HG03354 (cell line): Measurements from ENCODE around the gene ZMYND19.
"Not testable (repeated sequence)": the region's sequence is repeated elsewhere in the genome, so short reads cannot be mapped to it uniquely, and the experiment has no call there.

ENCODE experiments used
- ATAC-seq: cut with Tn5 transposase; IDR thresholded peaks from one replicate; pipeline ENCODE4 v1.9.1; 2021; ENCODE audit warnings: mild to moderate bottlenecking; ENCODE audit not compliant: unreplicated experiment, poor library complexity, severe bottlenecking

Gene ZMYND19

DNA sequence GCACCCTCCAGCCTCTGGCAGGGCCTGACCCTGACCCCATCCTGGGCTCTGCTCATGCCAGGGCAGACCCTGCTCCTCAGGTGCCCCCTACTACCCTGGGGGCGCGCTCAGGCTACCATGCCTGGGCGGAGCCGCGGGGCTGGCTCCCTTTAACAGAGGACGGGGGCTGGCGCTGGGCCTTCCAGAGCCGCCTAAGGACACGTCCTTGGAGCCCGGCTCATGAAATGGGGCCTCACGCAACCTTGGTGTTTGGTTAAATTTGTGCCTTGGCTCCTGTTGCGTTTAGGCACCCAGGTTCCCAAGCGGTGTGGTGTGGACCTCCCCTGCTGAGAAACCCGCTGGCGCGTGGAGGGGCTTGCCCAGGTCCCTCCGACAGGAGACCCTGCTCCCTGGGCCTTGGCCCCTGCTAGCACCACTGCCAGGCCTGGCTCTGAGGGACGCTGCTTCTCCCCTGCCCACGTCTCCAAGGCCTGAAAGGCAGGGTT, 25.1 kb upstream of the ZMYND19 start:
- no peak for ATAC-seq

DNA sequence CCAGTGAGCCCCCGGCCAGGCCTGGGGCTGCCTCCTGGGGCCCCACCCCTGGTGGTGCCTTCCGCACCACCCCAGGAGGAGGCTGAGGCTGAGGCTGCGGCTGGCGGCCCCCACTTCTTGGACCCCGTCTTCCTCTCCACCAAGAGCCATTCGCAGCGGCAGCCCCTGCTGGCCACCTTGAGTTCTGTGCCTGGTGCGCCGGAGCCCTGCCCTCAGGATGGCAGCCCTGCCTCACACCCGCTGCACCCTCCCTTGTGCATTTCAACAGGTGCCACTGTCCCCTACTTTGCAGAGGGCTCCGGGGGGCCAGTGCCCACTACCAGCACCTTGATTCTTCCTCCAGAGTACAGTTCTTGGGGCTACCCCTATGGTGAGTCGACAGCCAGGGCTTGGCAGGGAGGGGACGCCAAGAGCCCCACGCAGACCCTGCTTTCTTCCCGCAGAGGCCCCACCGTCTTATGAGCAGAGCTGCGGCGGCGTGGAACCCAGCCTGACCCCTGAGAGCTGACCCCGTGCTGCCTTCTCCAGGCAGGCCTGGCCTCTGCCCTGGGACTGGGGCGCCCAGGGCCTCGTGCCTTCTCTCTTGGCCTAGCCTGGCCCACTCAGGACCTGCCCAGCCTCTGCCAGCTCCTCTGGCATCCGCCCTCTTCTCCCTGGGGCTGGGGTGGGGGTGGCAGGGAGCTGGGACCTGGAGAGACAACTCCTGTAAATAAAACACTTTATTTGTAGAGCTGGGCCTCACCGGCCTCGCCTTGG, 24.5 kb upstream of the ZMYND19 start:
- no peak for ATAC-seq

DNA sequence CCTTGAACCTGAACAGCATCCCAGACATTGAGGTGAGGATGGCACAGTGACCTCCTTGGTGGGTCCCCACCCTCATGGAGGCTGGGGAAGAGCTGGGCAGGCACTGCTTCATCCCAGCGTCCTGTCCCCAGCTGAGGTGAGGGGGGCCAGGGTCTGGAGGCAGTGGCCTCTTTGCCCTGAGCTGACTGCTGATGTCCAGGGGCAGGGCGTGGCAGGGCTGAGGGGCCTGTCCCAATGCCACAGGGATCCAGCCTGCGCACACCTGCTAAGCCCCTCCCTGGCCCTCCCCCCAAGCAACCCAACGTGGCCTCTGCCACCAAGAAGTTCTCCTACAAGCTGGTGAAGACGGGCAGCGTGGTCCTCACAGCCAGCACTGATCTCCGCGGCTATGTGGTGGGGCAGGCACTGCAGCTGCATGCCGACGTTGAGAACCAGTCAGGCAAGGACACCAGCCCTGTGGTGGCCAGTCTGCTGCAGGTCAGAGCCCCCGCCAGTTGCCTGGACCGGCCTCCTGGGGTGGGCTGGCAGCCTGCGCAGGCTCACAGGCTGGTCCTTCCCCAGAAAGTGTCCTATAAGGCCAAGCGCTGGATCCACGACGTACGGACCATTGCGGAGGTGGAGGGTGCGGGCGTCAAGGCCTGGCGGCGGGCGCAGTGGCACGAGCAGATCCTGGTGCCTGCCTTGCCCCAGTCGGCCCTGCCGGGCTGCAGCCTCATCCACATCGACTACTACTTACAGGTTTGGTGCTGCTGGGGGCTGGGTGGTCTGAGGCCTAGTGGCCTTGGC, 23.6 kb upstream of the ZMYND19 start:
- ATAC-seq = no peak

- no peak for ATAC-seq
Measured at GRCh38 chr9:137613259-137613658, 22.9 kb upstream of the ZMYND19 start.

DNA sequence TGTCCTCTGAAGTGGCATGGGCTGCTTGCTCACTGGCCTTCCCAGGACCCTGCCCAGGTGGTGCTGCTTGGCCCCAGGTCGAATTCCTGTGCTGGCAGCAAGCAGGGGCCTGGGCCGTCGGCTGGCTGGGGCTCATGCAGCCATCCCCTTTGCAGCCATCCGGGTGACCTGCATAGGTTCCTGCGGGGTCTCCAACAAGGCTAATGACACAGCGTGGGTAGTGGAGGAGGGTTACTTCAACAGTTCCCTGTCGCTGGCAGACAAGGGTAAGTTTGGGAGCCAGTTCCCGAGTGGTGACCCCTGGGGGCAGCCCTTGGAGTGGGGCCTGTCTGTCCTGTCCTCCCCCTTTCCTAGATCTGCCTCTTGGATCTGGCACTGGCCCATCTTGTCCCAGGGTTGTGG, 22.4 kb upstream of the ZMYND19 start:
- ATAC-seq = no peak

DNA sequence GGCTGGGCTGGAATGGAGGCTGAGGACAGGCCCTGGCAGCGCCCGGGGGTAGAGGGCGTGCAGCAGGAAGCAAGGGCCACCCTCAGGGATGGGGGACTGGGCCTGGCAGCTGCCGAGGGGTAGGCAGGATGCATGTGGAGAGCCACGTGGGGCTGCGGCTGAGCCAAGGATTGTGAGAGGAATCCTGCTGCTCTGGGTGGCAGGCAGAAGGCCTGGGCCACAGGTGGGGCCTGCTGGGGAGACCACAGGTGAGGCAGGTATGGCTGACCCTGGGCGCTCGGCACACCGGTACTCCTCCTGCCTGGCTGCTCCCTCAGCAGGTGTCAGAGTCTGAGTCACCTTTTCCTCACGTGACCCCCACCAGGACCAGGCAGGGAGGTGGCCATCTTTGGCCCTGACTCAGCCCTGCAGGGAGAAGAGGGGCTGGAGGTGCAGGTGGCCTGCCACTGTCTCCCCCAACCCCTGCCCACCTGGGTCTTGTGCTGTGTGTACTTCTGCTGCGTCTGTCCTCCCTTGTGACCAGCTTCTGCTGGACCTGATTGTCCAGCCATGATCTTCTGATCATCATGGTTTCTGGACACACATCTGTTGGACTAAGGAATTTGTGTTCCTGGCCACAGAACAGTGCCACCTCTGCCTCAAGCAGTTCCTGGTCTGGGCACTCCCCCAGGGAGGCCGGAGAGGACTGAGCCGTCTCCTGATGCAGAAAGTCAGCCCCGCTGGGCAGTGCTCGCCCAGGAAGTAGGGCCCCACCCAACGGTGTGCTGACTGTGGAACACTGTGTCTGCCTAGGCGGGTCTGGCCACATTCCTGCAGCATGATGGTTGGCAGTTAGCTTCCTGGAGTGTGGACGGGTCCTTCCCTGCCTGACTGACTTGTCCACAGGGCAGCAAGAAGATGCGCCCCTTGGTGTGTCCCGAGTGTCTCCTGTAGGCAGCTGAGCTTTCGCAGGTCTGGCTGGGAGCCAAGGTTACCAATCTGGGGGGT, 21.6 kb upstream of the ZMYND19 start:
- no peak for ATAC-seq

DNA sequence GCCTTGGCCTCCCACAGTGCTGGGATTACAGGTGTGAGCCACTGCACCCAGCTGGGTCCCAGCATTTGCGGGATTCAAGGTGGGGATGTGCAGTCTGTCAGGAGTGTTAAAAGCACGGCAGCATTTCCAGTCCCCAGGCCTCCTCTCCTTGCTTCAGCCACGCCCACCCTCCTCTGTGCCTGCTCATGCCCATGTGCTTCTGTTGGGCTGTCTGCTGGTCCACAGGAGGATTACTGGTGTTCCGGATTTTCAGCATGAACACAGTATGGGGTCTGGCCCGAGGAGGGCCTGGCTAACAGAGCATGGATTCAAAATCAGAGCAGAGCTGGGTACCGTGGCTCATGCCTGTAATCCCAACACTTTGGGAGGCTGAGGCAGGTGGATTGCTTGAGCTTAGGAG, 20.6 kb upstream of the ZMYND19 start:
- ATAC-seq = no peak

DNA sequence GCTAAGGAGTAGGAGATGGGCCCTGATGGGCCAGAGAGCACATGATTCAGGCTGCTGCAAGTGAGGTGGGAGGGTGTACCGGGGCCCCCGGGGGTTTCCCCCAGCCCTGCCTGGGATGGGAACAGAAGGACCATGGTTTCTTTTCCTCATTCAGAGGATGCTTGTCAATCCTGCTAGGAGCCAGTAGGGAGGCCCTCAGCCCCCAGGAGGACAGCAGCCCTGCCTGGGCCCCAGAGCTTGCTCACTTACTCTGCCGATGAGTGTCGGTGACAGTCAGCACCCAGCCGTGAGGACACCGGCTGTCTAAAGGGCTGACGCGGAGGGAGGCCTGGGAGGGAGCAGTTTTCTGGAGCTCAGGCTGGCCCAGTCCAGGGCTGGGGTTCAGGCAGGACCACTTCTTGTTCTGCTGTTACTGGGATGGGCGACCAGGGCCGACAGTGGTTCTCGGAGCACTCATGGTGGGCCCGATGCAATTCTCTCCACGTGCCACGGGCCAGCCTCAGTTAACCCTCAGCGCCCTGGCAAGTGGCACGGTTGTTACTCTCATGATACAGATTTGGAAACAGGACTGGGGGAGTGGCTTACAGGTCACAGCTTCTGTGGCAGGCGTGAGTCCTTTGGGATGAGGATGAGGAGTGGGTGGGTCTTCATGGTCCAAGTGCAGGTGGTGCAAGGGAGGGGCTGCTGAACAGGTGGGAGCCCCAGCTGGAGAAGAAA, 17.0 kb upstream of the ZMYND19 start:
- no peak for ATAC-seq

- no peak for ATAC-seq
Measured at GRCh38 chr9:137606734-137607138, 16.4 kb upstream of the ZMYND19 start.

DNA sequence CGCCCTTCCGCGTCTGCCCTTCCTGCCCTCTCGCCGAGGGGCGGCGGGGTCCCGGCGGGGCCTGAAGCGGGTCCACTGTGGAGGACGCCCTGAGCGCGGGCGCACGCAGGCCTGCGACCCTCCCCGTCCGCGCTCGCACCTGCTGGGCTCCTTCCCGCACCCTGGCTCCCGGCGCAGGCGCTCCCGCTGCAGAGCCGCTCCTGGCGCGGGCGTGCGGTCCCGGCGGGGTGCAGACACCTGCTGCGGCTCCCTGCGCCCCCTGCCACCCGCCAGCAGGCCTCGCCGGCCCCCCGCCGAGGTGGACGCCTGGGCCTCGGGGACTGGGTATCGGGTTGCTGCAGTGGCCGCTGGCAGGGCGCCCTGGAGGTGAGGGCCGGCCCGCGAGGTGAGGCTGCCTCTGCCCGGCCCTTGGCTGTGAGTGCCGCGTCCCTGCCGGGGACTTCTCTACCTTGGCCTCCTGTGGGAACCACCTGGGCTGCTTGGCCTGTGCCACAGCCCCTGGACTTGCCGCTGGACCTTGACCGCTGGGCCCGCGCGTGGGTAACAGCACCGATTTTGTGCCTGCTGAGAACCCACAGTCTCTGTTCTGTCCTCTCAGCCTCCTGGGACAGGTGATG, 15.8 kb upstream of the ZMYND19 start:
- no peak for ATAC-seq

DNA sequence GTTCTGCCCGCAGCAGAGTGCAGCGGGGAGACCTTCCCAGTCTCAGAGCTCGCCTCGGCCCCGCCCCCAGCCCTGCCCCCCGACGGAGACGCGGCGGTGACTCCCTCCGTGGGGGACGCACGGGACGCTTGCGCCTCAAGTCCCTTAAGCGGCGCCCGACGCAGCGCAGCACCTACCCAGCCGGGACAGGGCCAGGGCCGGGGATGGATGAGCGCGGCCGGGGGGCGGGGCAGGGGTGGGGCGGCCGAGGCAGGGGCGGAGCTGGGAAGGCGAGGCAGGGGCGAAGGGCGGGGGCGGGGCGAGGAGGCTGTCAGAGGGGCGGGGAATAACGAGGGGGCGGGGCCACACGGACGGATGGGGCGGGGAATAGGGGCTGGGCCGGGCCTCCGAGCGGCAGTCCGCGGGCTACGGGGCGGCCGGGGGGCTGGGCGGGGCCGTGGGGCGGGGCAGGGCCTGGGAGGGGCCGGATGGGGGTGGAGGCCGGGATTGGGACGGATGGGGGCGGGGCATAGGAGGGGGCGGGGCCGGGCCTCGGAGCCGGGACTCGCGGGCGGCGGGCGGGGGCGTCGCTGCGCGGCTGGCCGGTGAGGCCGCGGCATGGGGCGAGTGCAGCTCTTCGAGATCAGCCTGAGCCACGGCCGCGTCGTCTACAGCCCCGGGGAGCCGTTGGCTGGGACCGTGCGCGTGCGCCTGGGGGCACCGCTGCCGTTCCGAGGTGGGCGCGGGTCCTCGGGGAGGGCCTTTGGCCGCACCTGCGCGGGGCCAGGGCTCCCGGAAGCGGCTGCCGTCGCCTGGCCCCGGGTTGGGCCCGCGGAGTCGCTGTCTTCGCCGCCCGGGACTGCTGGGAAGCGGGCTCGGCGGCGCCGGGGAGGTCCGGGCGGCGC, 15.1 kb upstream of the ZMYND19 start, which contains the start of gene ARRDC1:
Gene ARRDC1 (plus strand): TSS at position 566 of the 884 bp plus-strand sequence. CDS start 32 bp downstream, at position 598.
- peak; percentile 70 for ATAC-seq

DNA sequence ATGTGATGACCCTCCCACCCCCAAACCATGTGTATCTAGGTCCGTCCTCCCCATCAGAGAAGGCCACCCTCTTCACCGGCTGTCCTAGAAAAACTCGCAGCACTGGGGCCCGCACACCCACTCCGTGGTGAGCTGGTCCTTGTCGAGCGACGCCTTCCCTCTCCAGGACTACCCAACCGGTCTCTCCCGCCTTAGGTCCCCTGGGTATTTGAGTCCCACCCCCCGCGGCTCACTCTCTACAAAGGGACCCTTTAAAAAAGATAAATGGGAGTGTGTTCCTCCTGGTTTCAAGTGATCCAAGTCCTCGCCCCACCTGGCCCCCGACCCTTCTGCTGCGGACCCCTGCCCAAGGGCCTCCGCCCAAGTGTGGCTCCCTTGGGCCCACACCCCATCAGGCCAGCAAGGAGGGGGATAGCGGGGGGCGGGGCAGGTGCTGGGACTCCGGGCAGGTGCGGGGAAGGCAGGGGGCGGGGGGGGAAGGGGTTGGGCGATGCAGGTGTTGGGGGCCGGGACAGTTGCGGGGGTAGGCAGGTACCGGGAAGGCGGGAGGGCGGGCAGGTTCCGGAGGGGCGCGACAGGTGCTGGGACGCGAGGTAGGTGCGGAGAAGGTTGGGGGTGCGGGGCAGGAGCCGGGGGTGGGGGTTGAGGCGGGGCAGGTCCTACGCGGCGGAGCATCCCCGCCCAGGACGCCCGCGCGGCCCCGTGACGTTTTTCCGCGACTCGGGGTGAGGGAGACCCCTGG, 14.2 kb upstream of the ZMYND19 start:
- no peak for ATAC-seq

GRCh38 chr9:137603879-137604278, 13.6 kb upstream of the ZMYND19 start:
- no peak for ATAC-seq

GRCh38 chr9:137602661-137603060, 12.3 kb upstream of the ZMYND19 start:
- ATAC-seq = no peak

- ATAC-seq = no peak
Measured at GRCh38 chr9:137598943-137599342, 8.6 kb upstream of the ZMYND19 start.

DNA sequence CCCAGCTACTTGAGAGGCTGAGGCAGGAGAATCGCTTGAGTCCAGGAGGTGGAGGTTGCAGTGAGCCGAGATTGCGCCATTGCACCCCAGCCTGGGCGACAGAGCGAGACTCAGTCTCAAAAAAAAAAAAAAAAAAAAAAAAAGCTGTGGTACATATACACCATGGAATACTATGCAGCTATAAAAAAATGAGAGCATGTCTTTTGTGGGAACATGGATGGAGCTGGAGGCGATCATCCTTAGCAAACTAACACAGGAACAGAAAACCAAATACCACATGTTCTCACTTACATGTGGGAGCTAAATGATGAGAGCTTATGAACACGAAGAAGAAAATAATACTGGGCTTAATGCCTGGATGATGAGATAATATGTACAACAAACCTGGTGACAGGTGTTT, 6.3 kb upstream of the ZMYND19 start:
- ATAC-seq = not testable (repeated sequence)

GRCh38 chr9:137593176-137593575, 2.9 kb upstream of the ZMYND19 start:
- no peak for ATAC-seq
